HepG2 (cell line): ENCODE measurements around the gene ENO3. TPM values are rescaled to one million over a fixed set of nuclear protein-coding genes. Genes with fewer than 3 reads are reported as not detected.
A peak's percentile ranks its signal among the peaks of the same experiment; 100 is the strongest.

Experiments
- CEBPG ChIP-seq: IDR thresholded peaks from 2 replicates; pipeline ENCODE4 v1.6.1; 2016
- CREB1 ChIP-seq, 2 experiments: fragments of 450-650 bp in 1 of 2; IDR thresholded peaks; 2 replicates each; pipeline ENCODE4 v1.6.1; 2016 to 2017; ENCODE audit warnings: control low read depth in 1 of 2, mild to moderate bottlenecking in 1 of 2, missing compliant biosample characterization in 1 of 2, missing genetic modification characterization in 1 of 2
- GZF1 ChIP-seq: sonication (generic); formaldehyde crosslinking; IDR thresholded peaks from 2 replicates; pipeline ENCODE4 v1.5.1; 2020; ENCODE audit warnings: mild to moderate bottlenecking, missing genetic modification reagents
- HNF4G ChIP-seq, 2 experiments: sonication (generic) in 1 of 2; formaldehyde crosslinking in 1 of 2; IDR thresholded peaks; 2 replicates each; pipeline versions ENCODE4 v1.4.0 to v1.6.1; 2011 to 2020; ENCODE audit warnings: borderline replicate concordance in 2 of 2, low read depth in 2 of 2, mild to moderate bottlenecking in 2 of 2, low read length in 1 of 2, missing genetic modification reagents in 1 of 2, moderate library complexity in 1 of 2
- KDM2A ChIP-seq: sonication (generic); formaldehyde crosslinking; IDR thresholded peaks from 2 replicates; pipeline ENCODE4 v1.4.0; 2020; ENCODE audit warnings: low read depth, missing genetic modification reagents, borderline replicate concordance
- NONO ChIP-seq, 2 experiments: fragments of 450-650 bp in 1 of 2; sonication (generic) in 1 of 2; formaldehyde crosslinking in 1 of 2; IDR thresholded peaks in 1 of 2; conservative IDR thresholded peaks in 1 of 2; 2 replicates each; pipeline versions ENCODE4 v1.6.1 to v1.8.0; 2017 to 2022; ENCODE audit warnings: mild to moderate bottlenecking in 1 of 2, missing genetic modification reagents in 1 of 2, moderate library complexity in 1 of 2
- PAF1 ChIP-seq: IDR thresholded peaks from 2 replicates; pipeline ENCODE4 v1.6.1; 2016; ENCODE audit warnings: missing genetic modification reagents, missing compliant biosample characterization
- SAFB2 ChIP-seq: sonication (generic); formaldehyde crosslinking; IDR thresholded peaks from 2 replicates; pipeline ENCODE4 v1.5.1; 2020; ENCODE audit warnings: missing genetic modification reagents, low read depth, mild to moderate bottlenecking, borderline replicate concordance
- SMYD3 ChIP-seq: sonication (generic); formaldehyde crosslinking; IDR thresholded peaks from 2 replicates; pipeline ENCODE4 v1.8.1; 2023; ENCODE audit warnings: mild to moderate bottlenecking, missing genetic modification reagents
- STAT6 ChIP-seq: sonication (generic); formaldehyde crosslinking; IDR thresholded peaks from 2 replicates; pipeline ENCODE4 v1.4.0; 2020; ENCODE audit warnings: missing genetic modification reagents, mild to moderate bottlenecking, borderline replicate concordance
- ZNF264 ChIP-seq: sonication (generic); formaldehyde crosslinking; IDR thresholded peaks from 2 replicates; pipeline ENCODE4 v1.4.0; 2020; ENCODE audit warnings: missing genetic modification reagents
- ZNF362 ChIP-seq: sonication (generic); formaldehyde crosslinking; IDR thresholded peaks from 2 replicates; pipeline ENCODE4 v1.4.0; 2020; ENCODE audit warnings: missing genetic modification reagents, mild to moderate bottlenecking, borderline replicate concordance
- ZNF670 ChIP-seq: sonication (generic); formaldehyde crosslinking; IDR thresholded peaks from 2 replicates; pipeline ENCODE4 v1.8.0; 2022; ENCODE audit warnings: mild to moderate bottlenecking, missing genetic modification reagents, borderline replicate concordance
- polyA plus RNA-seq, 8 experiments: library from polyadenylated mRNA; depleted of rRNA in 3 of 8; stranded (reverse) in 7 of 8; unstranded in 1 of 8; fragments of >200 nt; fragmentation: Illumina TruSeq in 4 of 8; extraction: Trizol in 4 of 8; gene quantifications; 2 replicates each; pipeline versions ENCODE4 v1.2.1 to v1.2.3, GENCODE V29; 2011 to 2016; ENCODE audit warnings: low read depth in 4 of 8, missing spikeins in 1 of 8, mixed read lengths in 1 of 8; ENCODE audit not compliant: insufficient read depth in 1 of 8
- total RNA-seq, 5 experiments: library from RNA; depleted of rRNA; stranded (reverse); fragments of >200 nt; fragmentation: Illumina TruSeq; extraction: Trizol; gene quantifications; 2 replicates each; pipeline ENCODE4 v1.2.3, GENCODE V29; 2016; ENCODE audit warnings: low read depth in 1 of 5
- TF ChIP-seq, protein P1 (sequence below): sonication (generic); formaldehyde crosslinking; IDR thresholded peaks from one replicate; pipeline ENCODE4 v1.5.1; 2020; ENCODE audit warnings: mild to moderate bottlenecking, missing genetic modification reagents; ENCODE audit errors: not compliant biosample characterization

Gene ENO3
- total and polyA plus RNA-seq, 2 of the 13 experiments (the other 11 are each of a cell fraction or from before 2014, with no cell fraction given), result 59.8 to 69.8 TPM

- TF ChIP-seq ZNF670 (CRISPR knock-in tag) (peak; percentile 38; the same call in 1 of the 2 replicates), STAT6 (CRISPR knock-in tag) (no peak), GZF1 (no peak), CEBPG (CRISPR knock-in tag) (peak; percentile 19; the same call in 1 of the 2 replicates), SMYD3 (CRISPR knock-in tag) (peak; percentile 46; the same call in 1 of the 2 replicates), PAF1 (no peak), KDM2A (CRISPR knock-in tag) (0 out of 2 replicates have a peak, but pooled peaks have one; percentile 57), NONO (IDR thresholded peaks at IDR 0.05) (no peak), NONO (CRISPR knock-in tag; conservative IDR thresholded peaks at IDR 0.05) (peak; percentile 71), HNF4G (IDR thresholded peaks at IDR 0.05; ENCODE audit: borderline replicate concordance, low read depth, low read length) (peak; percentile 96), HNF4G (CRISPR knock-in tag; IDR thresholded peaks at IDR 0.05; ENCODE audit: borderline replicate concordance, low read depth) (peak; percentile 89), ZNF264 (CRISPR knock-in tag) (no peak), SAFB2 (CRISPR knock-in tag) (no peak; the same call in 1 of the 2 replicates), CREB1 (IDR thresholded peaks at IDR 0.05) (no peak), CREB1 (CRISPR knock-in tag; IDR thresholded peaks at IDR 0.05) (0 out of 2 replicates have a peak, but pooled peaks have one; percentile 45), ZNF362 (CRISPR knock-in tag) (no peak)
- TF ChIP-seq, protein P1, sequence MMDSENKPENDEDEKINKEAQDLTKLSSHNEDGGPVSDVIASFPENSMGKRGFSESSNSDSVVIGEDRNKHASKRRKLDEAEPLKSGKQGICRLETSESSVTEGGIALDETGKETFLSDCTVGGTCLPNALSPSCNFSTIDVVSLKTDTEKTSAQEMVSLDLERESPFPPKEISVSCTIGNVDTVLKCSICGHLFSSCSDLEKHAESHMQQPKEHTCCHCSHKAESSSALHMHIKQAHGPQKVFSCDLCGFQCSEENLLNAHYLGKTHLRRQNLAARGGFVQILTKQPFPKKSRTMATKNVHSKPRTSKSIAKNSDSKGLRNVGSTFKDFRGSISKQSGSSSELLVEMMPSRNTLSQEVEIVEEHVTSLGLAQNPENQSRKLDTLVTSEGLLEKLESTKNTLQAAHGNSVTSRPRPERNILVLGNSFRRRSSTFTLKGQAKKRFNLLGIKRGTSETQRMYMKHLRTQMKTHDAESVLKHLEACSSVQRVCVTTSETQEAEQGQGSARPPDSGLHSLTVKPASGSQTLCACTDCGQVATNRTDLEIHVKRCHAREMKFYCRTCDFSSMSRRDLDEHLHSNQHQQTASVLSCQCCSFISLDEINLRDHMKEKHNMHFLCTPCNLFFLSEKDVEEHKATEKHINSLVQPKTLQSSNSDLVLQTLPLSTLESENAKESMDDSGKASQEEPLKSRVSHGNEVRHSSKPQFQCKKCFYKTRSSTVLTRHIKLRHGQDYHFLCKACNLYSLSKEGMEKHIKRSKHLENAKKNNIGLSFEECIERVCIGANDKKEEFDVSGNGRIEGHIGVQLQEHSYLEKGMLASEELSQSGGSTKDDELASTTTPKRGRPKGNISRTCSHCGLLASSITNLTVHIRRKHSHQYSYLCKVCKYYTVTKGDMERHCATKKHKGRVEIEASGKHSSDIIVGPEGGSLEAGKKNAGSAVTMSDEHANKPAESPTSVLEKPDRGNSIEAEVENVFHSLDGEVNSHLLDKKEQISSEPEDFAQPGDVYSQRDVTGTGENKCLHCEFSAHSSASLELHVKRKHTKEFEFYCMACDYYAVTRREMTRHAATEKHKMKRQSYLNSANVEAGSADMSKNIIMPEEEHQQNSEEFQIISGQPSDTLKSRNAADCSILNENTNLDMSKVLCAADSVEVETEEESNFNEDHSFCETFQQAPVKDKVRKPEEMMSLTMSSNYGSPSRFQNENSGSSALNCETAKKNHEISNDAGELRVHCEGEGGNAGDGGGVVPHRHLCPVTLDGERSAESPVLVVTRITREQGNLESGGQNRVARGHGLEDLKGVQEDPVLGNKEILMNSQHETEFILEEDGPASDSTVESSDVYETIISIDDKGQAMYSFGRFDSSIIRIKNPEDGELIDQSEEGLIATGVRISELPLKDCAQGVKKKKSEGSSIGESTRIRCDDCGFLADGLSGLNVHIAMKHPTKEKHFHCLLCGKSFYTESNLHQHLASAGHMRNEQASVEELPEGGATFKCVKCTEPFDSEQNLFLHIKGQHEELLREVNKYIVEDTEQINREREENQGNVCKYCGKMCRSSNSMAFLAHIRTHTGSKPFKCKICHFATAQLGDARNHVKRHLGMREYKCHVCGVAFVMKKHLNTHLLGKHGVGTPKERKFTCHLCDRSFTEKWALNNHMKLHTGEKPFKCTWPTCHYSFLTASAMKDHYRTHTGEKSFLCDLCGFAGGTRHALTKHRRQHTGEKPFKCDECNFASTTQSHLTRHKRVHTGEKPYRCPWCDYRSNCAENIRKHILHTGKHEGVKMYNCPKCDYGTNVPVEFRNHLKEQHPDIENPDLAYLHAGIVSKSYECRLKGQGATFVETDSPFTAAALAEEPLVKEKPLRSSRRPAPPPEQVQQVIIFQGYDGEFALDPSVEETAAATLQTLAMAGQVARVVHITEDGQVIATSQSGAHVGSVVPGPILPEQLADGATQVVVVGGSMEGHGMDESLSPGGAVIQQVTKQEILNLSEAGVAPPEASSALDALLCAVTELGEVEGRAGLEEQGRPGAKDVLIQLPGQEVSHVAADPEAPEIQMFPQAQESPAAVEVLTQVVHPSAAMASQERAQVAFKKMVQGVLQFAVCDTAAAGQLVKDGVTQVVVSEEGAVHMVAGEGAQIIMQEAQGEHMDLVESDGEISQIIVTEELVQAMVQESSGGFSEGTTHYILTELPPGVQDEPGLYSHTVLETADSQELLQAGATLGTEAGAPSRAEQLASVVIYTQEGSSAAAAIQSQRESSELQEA, result no peak
Measured at GRCh38 chr17:4998732-4999429, 48.0 kb downstream of the ENO3 start (continued).
